NCI-H1092 treated with DMSO at 0.1 percent for 48 hours (cell line): Measurements from ENCODE around the gene RIBC2.
"Not testable (repeated sequence)": the region's sequence is repeated elsewhere in the genome, so short reads cannot be mapped to it uniquely, and the experiment has no call there.

ENCODE experiments used
- DNase-seq: peaks from one replicate; lab custom pipeline; 2025; lab: John Stamatoyannopoulos, UW

The RIBC2 gene, protein sequence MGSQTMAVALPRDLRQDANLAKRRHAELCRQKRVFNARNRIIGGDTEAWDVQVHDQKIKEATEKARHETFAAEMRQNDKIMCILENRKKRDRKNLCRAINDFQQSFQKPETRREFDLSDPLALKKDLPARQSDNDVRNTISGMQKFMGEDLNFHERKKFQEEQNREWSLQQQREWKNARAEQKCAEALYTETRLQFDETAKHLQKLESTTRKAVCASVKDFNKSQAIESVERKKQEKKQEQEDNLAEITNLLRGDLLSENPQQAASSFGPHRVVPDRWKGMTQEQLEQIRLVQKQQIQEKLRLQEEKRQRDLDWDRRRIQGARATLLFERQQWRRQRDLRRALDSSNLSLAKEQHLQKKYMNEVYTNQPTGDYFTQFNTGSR

DNA sequence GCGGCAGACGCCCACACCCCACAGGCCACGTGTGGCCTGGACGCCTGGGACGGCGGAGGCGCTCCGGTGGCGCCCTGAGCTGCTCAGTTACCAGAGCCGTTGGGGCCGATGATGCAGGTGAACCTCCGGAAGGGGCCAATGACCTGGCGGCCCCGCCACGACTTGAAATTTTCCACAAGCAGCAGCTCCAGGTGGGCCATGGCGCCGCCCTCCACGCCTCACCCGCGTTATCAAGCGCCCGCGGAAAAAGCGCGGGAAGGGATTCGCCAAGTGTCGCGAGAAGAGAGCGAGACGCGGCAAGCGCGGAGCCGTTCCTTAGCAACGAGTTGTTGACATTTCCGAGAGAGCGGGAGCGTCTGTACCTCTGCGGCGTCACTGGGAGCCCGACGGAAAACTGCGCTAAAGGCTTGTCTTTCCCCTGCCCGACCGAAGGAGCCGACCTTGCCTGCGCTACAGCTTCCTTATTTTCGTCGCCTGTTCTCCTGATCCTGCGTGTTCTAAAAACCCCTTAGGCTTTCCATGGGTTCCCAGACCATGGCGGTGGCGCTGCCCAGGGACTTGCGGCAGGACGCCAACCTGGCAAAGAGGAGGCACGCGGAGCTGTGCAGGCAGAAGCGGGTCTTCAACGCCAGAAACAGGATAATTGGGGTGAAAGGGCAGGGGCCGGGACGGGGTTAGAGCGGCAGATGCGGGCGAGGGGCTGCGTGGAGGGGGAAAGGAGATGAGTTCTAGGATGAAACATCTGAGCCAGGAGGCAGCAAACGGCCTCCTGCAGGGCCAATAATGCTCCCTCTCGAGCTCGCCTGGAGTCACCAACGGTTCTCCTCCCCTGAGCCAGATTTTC, at the start of gene RIBC2, which contains the start of gene SMC1B:
Gene RIBC2 (plus strand): TSS at position 326 of the 844 bp plus-strand sequence. CDS start 194 bp downstream, at position 520.
Gene SMC1B (minus strand): TSS at position 232 of the 844 bp plus-strand sequence. CDS start 32 bp downstream, at position 200.
- peak; percentile 58 for DNase-seq

DNA sequence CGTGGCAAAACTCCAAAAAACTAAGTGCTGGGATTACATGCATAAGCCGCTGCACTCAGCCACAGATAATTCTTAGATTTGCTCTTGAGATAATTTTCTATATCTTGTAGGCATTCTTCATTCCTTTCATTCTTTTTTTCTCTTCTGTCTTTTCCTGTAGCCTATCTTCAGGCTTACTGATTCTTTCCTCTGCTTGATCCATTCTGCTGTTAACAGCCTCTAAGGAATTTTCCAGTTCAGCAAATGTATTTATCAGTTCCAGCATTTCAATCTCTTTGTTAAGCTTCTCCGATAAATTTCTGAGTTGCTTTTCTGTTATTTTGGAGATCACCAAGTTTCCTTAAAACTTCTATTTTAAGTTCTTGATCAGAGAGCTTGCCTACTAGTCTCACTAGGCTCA, 46.8 kb upstream of the RIBC2 start:
- DNase-seq = no peak

DNA sequence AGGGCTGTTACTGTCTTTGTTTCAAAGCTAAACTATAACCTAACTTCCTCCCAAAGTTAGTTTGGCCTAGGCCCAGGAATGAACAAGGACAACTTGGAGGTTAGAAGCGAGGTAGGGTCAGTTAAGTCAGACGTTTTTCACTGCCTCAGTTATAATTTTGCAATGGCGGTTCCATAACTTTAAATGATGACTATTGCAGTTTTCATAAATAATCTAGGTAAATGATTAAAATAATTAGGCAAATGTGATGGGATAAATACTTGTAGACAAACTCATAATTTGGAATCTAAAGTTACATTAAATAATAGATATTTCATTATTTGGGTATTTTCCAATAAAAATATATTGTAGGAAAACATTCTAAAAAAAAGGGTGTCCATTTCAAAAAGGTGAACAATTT, 39.9 kb upstream of the RIBC2 start:
- DNase-seq = not testable (repeated sequence)

DNA sequence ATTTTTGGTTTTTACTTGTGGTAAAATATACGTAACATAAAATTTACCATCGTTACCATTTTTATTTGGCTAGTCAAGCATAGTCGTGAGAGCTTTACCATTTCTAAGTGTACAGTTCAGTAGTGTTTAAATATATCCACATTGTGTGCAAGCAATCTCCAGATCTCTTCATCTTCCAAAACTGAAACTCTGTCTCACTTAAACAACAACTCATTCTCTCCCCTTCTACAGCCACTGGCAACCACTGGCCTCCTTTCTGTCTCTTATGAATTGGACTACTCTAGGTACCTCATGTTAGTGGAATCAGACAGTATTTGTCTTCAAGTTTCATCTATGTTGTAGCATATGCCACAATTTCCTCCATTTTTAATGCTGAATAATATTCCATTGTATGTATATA, 37.5 kb upstream of the RIBC2 start:
- DNase-seq = no peak

DNA sequence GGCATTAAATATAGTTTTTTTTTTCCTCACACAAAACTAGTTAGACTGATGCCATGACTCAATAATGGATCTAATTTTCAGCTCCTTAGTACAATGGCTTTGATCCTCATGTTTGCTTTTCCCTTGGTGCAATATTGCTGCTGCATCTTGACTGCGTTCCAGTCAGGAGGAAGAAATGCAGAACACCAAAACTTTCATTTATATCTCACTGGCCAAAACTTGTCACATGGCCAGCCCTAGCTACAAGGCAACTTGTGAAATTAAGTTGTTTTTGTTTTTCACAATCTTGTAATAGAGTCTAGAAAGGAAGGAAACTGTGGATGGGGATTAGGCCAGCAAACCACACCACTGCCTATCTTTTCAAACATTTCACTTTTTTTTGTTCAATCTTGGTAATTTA, 36.8 kb upstream of the RIBC2 start:
- no peak for DNase-seq

DNA sequence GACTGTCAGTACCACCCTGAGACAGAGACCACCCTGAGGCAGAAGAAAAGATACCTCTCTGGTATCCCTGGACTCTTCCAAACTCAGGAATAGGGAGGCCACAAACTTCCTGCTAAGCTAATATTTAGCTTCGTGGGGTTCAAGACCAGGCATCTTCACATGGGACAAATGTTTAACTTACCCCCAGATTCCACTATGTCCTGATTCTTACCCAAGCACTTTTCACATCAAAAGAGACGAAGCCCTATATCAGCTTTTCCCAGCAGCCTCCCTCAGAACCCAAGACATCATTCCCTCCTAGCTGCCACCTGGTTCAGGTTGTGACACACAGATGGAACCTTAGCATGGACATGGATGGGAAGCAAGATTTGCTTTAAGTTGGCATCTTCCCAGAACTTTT, 32.1 kb upstream of the RIBC2 start:
- no peak for DNase-seq

DNA sequence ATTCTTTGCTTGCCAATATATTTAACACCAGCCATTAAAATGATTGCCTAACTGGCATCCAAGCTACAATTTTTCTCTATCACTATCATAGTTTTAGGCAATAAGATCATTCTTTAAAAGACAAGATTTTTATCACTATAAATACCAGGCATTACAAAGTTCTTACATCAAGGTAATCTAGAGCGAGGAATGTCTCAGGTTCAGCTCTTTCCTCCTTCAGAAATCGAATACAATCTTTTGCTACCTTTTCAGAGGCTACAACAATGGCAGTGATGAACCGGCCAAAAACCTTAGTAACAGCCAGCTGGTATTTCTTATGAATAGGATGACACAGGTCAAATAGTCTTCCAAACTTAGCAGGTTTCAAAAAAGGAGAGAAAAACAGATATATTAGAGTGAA, 23.9 kb upstream of the RIBC2 start:
- no peak for DNase-seq

DNA sequence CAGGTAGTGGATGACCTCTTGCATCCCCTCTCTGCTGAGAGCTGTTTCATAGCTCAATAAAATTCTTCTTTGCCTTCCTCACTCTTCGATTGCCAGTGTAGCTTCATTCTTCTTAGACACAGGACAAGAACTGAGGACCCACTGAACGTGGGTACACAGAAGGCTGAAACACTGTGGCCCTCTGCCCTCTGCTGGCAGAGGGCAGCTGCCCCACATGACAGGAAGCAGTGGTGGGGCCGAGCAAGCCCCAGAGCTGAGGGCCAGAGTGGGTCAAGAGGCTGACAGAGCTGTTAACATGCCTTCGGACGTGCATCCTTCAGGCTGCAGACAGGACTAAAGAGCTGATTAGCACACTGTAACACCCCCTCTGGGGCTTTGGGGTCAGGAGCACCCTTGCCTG, 15.7 kb upstream of the RIBC2 start:
- no peak for DNase-seq

DNA sequence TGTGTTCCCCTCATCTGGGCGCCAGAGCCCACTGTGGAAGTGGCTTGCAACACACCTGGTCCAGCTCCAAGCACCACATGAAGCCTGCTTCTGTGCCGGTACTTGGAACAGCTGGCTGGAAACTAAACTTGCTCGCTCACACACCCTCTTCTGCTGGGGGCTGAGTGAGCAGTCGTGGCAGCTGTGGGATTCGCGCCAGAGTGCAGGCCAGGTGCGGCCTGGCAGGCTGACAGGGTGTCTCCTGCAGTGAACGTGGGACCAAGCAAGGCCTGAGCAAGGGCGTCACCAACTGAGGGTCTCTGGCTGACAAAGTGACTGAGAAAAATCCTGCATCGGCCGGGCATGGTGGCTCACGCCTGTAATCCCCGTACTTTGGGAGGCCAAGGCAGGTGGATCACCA, 15.3 kb upstream of the RIBC2 start:
- DNase-seq = no peak

DNA sequence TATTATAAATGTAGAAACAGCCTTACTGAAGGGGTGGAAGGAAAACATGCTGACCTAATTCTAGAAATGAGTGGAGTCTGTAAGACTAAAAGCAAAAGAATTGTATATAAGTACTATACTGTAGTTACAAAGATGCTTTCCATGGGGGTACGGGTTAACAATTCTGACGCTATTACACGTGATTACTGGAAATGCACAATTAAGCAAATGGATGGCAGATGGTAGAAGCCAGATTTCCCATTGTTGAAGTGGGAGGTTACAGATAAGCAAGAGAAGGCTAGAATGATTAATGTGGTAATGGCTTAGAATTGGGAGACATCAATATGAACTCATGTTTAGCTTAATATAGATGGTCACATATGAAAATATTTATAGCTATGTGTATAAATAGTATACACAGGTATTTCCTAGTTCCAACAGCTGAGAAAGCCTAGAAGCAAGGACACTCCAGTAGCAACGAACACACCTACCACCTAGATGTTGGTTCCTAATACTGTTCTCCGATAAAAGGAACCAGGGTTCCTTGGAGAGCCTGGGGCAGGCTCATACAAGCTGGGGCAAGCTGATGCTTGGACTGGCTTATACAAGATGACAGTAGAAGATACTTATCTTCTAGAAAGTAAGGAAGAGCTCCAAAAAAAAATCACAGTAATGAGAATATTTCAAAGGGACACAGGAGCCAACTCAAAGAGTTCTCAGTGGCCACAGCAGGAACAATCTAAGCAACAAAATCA, 13.6 kb upstream of the RIBC2 start:
- peak; percentile 1 for DNase-seq

DNA sequence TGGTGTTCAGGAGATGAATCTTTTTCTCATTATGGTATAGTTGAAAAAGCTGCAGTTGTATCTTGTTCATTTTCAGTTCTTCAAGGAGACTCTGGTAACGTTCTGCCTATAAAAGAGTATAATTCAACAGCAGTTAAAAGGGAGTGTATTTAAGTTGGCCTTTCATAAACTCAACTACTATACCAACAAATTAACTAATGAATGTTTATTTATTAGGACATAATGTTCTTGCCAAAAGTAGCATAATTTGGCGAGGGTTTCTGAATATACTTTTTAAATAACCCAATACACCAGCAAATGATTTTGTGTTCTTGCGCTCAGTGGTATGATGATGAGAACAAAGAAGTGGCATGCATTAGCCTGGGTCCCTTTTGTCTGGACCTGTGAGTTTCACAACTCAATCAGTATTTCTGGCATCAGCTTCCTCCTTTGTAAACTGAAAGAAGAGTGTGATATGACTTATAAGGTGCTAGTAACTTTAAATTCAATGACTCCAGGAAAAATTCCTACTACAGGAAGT, 11.0 kb upstream of the RIBC2 start:
- DNase-seq = no peak

DNA sequence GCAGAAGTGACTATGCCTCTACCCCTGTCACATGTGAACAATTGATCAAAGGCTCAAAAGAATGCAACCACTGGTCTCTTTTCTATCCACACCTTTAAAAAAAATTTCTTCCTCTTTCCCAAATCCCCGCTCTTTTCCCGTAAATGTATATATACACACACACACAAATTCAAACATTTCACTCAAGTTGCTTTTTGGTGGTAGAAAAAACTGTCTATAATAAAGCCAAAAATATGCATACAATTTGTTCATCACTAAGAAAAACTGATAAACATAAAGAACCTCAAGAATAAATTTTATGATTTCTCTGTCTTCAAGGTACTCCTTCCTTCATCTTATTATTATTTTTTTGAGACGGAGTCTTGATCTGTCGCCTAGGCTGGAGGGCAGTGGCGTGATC, 5.7 kb upstream of the RIBC2 start:
- DNase-seq = no peak

DNA sequence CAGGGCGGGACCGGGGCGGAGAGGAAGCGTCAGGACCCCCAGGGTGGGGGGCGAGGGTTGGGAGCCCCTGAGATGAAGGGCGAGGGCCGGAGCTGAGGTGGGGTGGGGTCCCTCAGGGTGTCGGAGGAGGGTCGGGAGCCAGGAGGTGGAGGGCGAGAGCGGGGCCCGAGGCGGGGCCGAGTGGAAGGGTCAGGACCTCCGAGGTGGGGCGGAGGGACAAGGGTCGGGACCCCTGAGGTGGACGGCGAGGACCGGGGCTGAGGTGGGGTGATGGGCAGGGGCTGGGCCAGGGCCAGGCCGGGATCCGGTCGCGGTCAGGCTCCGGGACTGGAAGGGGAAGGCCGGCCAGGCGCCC, 503 bp upstream of the RIBC2 start:
- no peak for DNase-seq

DNA sequence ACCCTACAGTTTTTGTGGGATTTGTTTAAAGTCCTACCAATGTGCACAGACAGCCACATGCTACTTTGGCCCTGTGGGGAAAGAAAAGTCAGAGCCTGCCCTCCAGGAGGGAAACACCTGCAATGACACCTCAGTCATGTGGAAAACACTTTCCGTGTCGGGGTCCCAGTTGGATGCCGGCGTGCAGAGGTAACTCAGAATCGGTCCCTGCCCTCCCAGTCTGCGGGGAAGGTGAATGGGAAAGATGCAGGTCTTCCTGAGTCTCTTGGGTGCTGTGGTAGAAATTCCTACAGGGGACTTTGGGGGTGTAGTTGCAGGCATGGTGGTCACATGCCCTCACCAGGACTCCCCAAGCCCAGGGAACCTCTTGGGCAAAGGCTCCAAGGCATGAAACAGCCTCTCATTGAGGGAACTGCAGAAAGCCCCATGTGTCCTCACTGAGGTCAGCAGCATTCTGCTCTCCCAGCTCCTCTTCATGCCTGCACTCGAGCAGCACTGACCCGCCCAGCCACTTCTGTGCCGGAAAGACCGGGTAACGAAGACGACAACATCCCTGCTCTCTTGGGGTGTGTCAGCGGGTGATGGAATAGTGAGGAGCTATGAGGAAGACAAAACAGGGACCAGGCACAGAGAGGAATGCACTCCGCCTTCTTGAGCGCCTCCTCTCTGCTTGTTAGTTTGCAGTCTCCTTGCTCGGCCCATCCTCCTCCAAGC, 4.7 kb downstream of the RIBC2 start:
- no peak for DNase-seq

DNA sequence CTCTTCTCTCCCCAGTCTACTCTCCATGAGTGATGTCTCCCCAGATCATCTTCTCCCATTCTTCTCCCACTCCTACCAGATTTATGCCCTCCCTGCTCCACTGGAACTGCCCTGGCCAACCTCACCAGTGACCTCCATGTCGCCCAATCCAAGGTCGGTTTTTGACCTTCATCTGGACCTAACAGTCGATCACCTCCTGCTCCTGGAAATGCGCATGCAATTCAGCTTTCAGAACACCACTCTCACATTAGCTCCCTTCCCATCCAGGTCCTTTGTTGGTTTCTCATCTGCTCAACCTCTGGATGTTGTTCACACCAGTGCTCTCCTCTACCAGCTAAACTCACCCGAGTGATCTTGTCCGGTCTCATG, 5.3 kb downstream of the RIBC2 start:
- DNase-seq = no peak

DNA sequence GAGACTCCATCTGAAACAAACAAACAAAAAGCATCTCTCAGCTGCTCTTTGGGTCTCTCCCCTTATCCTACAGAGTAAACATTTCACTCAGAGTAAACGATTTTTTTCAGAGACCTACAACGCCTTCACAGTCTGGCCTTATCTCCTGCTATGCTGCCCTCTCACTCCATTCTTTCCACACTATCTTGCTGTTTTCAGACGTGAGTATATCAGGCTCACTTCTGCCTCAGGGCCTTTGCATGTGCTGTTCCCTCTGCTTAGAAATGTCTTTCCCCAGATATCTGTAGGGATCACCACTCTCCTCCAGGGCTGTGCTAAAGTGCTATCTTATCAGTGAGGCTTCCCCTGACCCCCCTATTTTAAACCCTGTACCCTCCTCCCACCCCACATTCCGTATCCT, 6.5 kb downstream of the RIBC2 start:
- DNase-seq = no peak

DNA sequence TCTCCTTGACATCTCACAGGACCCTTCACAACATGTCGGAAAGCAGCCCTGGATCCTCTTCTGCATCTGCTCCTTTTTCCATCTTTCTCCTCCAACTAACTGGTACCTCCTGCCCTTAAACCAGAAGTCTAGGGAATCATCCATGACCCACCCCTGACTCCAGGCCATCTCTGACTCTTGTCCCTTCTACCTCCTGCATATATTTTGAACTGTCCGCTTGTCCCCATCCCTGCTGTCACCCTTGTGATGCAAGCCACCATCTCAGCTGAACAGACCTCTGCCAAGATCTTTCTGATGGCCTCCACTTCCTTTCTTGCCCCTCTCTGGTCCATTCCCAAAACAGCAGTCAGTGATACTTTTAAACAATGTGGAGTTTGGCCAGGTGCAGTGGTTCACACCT, 7.0 kb downstream of the RIBC2 start:
- DNase-seq = no peak

DNA sequence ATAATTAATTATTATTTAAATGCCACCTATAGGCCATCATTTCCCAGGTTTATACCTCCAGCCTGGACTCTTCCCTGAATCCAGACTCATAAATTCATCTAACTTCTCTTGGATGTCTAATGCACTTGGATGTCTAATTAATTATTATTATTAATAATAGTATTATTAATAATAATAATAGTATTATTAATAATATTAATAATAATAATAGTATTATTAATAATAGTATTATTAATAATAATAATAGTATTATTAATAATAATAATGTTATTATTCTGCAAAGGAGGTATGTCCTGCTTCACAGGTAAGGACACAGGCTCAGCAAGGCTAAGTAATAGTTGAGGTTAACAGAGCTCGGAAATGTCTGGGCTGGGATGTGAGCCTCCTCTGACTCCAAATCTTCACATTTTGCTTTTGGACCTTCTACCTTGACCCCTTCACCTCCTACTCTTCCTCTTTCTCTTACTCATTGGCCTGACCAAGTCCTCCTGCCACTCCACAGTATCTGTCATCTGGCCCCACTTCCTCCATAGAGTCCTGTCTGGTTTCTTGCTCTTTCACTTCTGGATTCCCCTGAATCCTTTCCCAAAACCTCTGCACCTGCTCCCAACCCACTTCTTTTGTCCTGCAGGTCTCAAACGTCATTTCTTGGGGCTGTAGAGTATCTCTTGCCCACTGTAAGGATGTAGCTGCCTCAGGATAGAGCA, 8.0 kb downstream of the RIBC2 start:
- no peak for DNase-seq

DNA sequence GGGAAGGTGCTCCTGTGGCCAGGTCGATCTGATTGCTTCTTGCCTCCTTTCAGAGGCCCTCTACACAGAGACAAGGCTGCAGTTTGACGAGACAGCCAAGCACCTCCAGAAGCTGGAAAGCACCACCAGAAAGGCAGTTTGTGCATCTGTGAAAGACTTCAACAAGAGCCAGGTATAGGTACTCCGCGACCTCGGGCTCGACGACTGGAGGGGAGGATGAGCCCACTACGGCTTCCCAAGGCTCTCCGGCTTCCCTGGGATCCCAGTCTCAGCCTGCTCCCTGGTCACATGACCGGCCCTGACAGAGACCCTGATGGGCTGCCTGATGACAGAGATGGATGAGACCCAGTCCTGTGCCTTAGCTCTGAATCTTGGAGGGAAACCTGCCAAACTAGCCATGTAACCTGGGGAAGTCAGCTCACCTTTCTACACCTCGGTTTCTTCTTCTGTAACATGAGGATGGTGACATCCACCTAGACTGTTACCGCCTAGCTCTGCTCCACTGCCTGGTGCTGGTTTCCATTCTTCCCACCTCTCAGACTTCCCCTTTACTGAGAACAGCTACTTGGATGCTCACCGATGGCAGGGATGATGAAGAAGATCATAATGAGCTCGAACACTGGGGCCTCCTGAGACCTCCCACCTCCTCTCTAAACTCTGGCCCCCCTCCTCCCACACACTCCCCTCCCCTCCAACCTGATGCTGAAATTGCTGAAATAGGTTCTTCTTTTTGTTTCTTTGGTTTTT, 8.9 kb downstream of the RIBC2 start:
- no peak for DNase-seq

DNA sequence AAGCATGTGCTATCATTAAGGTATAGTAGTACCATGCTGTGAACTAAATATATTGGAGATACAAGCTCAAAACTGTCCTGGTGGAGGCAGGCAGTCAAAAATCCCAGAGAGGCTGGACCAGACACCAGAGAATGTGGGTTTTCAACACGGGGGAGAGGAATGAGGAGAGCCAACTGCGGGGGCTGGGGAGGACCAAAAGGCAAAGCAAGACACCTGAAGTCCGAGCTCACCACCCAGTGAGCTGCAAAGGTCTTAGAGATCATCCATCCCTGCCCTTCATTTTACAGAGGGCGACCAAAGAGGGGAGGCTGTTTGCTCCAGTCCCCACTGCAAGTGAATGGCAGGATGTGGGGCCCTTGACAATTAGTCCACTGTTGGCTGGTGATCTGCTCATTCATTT, 10.0 kb downstream of the RIBC2 start:
- no peak for DNase-seq
